Osteocyte (in vitro differentiated cells): ENCODE measurements around the gene BARHL1. TPM values are rescaled to one million over a fixed set of nuclear protein-coding genes. Genes with fewer than 3 reads are reported as not detected.

Experiments used
- DNase-seq: peaks from one replicate; pipeline ENCODE4 v3.0.0; 2021; ENCODE audit warnings: mixed read lengths; ENCODE audit not compliant: unreplicated experiment; ENCODE audit errors: extremely low spot score
- H3K27ac Mint-ChIP-seq: one replicate; pipeline ENCODE4 v1.8.0; 2021; ENCODE audit warnings: mild to moderate bottlenecking, mixed read lengths; ENCODE audit not compliant: unreplicated experiment
- H3K27me3 Mint-ChIP-seq: one replicate; pipeline ENCODE4 v1.8.0; 2021; ENCODE audit warnings: mixed read lengths; ENCODE audit not compliant: unreplicated experiment
- H3K36me3 Mint-ChIP-seq: one replicate; pipeline ENCODE4 v1.8.0; 2021; ENCODE audit warnings: mixed read lengths; ENCODE audit not compliant: unreplicated experiment
- H3K4me1 Mint-ChIP-seq: one replicate; pipeline ENCODE4 v1.8.0; 2021; ENCODE audit warnings: mixed read lengths; ENCODE audit not compliant: unreplicated experiment
- H3K4me3 Mint-ChIP-seq: one replicate; pipeline ENCODE4 v1.8.0; 2021; ENCODE audit warnings: mild to moderate bottlenecking, moderate library complexity, mixed read lengths; ENCODE audit not compliant: unreplicated experiment
- H3K9me3 Mint-ChIP-seq: one replicate; pipeline ENCODE4 v1.8.0; 2021; ENCODE audit warnings: mixed read lengths; ENCODE audit not compliant: unreplicated experiment
- total RNA-seq: library from RNA; stranded (reverse); gene quantifications from 2 replicates; pipeline ENCODE4 v1.2.1, GENCODE V29; 2021
- TF ChIP-seq, protein P1 (sequence below): fragments of 200-600 bp; sonication (generic); IDR thresholded peaks from 2 replicates; pipeline ENCODE4 v1.5.0; 2021; ENCODE audit warnings: antibody characterized with exemption, mild to moderate bottlenecking, moderate library complexity

Gene BARHL1
- total RNA-seq, 1 donor from 2014 or later: not detected

GRCh38 chr9:132597073-132597775, 14.8 kb downstream of the BARHL1 start:
- no peaks in the 10 kb centered on the region for H3K9me3 Mint-ChIP-seq
- H3K27me3 Mint-ChIP-seq: peaks cover 4% of the 10 kb centered on the region
- peaks cover 34% of the 10 kb centered on the region for H3K36me3 Mint-ChIP-seq
- no peak overlapping the region for H3K27ac Mint-ChIP-seq
- no peak overlapping the region for H3K4me3 Mint-ChIP-seq
- TF ChIP-seq, protein P1, sequence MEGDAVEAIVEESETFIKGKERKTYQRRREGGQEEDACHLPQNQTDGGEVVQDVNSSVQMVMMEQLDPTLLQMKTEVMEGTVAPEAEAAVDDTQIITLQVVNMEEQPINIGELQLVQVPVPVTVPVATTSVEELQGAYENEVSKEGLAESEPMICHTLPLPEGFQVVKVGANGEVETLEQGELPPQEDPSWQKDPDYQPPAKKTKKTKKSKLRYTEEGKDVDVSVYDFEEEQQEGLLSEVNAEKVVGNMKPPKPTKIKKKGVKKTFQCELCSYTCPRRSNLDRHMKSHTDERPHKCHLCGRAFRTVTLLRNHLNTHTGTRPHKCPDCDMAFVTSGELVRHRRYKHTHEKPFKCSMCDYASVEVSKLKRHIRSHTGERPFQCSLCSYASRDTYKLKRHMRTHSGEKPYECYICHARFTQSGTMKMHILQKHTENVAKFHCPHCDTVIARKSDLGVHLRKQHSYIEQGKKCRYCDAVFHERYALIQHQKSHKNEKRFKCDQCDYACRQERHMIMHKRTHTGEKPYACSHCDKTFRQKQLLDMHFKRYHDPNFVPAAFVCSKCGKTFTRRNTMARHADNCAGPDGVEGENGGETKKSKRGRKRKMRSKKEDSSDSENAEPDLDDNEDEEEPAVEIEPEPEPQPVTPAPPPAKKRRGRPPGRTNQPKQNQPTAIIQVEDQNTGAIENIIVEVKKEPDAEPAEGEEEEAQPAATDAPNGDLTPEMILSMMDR: no peak
- no peak for DNase-seq
- H3K4me1 Mint-ChIP-seq: no peaks in the 10 kb centered on the region

- Mint-ChIP-seq H3K4me1 (no peaks in the 10 kb centered on the region), H3K4me3 (no peak overlapping the region), H3K27ac (no peak overlapping the region), H3K9me3 (no peaks in the 10 kb centered on the region), H3K36me3 (peaks cover 27% of the 10 kb centered on the region), H3K27me3 (no peaks in the 10 kb centered on the region)
- TF ChIP-seq, protein P1: no peak
- DNase-seq: no peak
Observed at GRCh38 chr9:132600326-132600984, 18.0 kb downstream of the BARHL1 start.

GRCh38 chr9:132602207-132602606, 19.8 kb downstream of the BARHL1 start:
- peaks cover 26% of the 10 kb centered on the region for H3K36me3 Mint-ChIP-seq
- no peak overlapping the region for H3K27ac Mint-ChIP-seq
- DNase-seq: no peak
- no peaks in the 10 kb centered on the region for H3K9me3 Mint-ChIP-seq
- no peaks in the 10 kb centered on the region for H3K4me1 Mint-ChIP-seq
- TF ChIP-seq, protein P1: no peak
- no peaks in the 10 kb centered on the region for H3K27me3 Mint-ChIP-seq
- H3K4me3 Mint-ChIP-seq: no peak overlapping the region

- no peaks in the 10 kb centered on the region for H3K9me3 Mint-ChIP-seq
Observed at GRCh38 chr9:132605387-132605786, 23.0 kb downstream of the BARHL1 start.

DNA sequence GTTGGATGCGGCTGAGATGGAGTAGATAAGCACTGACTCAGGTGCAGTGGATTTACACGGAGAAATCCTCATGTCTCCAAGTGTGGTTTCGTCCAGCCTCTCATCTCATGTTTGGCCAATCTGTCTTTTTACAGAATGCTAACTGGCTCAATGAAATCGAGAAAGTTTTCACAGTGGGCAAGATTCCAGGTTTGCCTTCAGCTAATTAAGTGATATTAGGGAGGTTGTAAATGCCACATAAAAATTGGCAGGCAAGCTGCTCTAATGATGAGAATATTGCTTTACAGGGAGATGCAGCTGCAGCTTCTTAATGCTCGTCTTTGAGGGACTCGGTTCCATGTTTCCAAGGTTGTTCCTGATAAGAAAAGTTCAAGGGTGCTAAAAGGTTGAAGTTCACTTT, 23.7 kb downstream of the BARHL1 start:
- DNase-seq: no peak
- TF ChIP-seq, protein P1: no peak
- Mint-ChIP-seq H3K27me3 (no peaks in the 10 kb centered on the region), H3K4me1 (no peaks in the 10 kb centered on the region), H3K4me3 (no peak overlapping the region), H3K9me3 (no peaks in the 10 kb centered on the region), H3K27ac (no peak overlapping the region), H3K36me3 (peaks cover 28% of the 10 kb centered on the region)

More at GRCh38 chr9:132605387-132605786, 23.0 kb downstream of the BARHL1 start:
- Mint-ChIP-seq H3K4me3 (no peak overlapping the region), H3K27me3 (no peaks in the 10 kb centered on the region), H3K36me3 (peaks cover 23% of the 10 kb centered on the region), H3K27ac (no peak overlapping the region), H3K4me1 (no peaks in the 10 kb centered on the region)
- TF ChIP-seq, protein P1: no peak
- DNase-seq: no peak
